ENCODE results near the gene ZFYVE1.

ZFYVE1 gene, protein sequence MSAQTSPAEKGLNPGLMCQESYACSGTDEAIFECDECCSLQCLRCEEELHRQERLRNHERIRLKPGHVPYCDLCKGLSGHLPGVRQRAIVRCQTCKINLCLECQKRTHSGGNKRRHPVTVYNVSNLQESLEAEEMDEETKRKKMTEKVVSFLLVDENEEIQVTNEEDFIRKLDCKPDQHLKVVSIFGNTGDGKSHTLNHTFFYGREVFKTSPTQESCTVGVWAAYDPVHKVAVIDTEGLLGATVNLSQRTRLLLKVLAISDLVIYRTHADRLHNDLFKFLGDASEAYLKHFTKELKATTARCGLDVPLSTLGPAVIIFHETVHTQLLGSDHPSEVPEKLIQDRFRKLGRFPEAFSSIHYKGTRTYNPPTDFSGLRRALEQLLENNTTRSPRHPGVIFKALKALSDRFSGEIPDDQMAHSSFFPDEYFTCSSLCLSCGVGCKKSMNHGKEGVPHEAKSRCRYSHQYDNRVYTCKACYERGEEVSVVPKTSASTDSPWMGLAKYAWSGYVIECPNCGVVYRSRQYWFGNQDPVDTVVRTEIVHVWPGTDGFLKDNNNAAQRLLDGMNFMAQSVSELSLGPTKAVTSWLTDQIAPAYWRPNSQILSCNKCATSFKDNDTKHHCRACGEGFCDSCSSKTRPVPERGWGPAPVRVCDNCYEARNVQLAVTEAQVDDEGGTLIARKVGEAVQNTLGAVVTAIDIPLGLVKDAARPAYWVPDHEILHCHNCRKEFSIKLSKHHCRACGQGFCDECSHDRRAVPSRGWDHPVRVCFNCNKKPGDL

DNA sequence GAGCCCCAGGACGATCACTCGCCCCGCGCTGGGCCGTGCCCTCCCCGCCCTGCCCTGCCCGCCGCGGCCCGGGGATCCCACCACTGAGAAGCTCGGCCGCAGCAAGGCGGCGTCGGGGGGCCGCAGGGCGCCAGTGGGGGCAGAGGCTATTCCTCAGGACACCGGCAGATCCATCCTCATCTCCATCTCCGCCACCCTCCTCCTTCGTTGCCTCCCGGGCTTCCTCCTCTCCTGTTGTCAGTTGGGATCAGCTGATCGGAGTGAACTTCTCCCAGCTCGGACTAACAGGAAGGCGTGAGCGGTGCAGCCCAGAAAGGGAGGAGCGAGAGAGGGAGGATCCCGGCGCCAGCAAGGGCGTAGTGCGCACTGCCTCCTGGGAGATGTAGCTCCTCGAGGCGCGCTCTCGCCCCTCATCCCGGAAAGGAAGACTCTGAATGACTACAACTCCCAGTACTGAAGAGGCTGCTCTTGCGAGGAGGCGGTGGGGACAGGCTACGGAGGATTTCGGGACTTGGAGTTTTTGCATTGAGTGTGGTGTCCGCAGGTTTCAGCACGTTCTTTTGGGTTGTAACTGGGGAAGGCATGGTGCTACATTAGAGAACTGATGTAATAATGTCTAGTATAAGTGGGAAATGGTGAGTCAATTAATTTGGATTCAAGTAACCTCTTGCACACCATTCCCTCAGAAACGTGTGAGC, at the start of gene ZFYVE1:
ZFYVE1 (minus strand) TSS at position 262 of the 698 bp plus-strand sequence. CDS start 2,598 bp downstream, outside the sequence.
- Histone ChIP-seq H3K9me3 (ENCODE audit: low read depth, low read length) (no peaks in the 10 kb centered on the region), H3K36me3 (ENCODE audit: insufficient read depth, low read length) (peaks cover 6% of the 10 kb centered on the region), H3K4me3 (peak within 1 kb of the TSS; percentile 96), H3K27ac (peak within 1 kb of the TSS; percentile 72), H3K9ac (ENCODE audit: insufficient read length) (peak within 1 kb of the TSS; percentile 72)
- no peak for TF ChIP-seq EZH2 (IDR thresholded peaks at IDR 0.05)
- TF ChIP-seq POLR2AphosphoS5 (IDR thresholded peaks at IDR 0.05; ENCODE audit: borderline replicate concordance, low read depth, low read length): peak; percentile 35; the same call in 1 of the 2 replicates
- TF ChIP-seq FOXP2 (optimal IDR thresholded peaks at IDR 0.05; ENCODE audit: control extremely low read depth, extremely low read length, insufficient read depth): no peak
- peak; percentile 88 for DNase-seq (ENCODE audit: low read depth, low spot score)

DNA sequence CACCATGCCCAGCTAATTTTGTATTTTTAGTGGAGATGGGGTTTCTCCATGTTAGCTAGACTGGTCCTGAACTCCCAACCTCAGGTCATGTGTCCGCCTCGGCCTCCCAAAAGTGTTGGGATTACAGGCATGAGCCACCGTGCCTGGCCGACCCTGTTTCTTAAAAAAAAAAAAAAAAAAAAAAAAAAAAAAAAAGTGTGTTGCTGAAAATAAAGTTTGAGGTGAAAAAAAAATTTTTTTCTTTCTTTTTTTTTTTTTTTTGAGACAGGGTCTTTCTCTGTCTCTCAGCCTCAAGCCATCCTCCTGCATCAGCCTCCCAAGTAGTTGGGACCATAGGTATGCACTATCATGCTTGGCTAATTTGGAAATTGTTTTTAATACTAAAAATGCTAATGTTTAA, 42.7 kb upstream of the ZFYVE1 start:
- Histone ChIP-seq H3K27ac (no peak overlapping the region), H3K36me3 (ENCODE audit: insufficient read depth, low read length) (peaks cover 74% of the 10 kb centered on the region), H3K9ac (ENCODE audit: insufficient read length) (no peak overlapping the region), H3K4me3 (no peak overlapping the region), H3K9me3 (ENCODE audit: low read depth, low read length) (no peaks in the 10 kb centered on the region)
- TF ChIP-seq FOXP2 (optimal IDR thresholded peaks at IDR 0.05; ENCODE audit: control extremely low read depth, extremely low read length, insufficient read depth): no peak
- no peak for TF ChIP-seq EZH2 (IDR thresholded peaks at IDR 0.05)
- no peak for TF ChIP-seq POLR2AphosphoS5 (IDR thresholded peaks at IDR 0.05; ENCODE audit: borderline replicate concordance, low read depth, low read length)
- DNase-seq (ENCODE audit: low read depth, low spot score): no peak

DNA sequence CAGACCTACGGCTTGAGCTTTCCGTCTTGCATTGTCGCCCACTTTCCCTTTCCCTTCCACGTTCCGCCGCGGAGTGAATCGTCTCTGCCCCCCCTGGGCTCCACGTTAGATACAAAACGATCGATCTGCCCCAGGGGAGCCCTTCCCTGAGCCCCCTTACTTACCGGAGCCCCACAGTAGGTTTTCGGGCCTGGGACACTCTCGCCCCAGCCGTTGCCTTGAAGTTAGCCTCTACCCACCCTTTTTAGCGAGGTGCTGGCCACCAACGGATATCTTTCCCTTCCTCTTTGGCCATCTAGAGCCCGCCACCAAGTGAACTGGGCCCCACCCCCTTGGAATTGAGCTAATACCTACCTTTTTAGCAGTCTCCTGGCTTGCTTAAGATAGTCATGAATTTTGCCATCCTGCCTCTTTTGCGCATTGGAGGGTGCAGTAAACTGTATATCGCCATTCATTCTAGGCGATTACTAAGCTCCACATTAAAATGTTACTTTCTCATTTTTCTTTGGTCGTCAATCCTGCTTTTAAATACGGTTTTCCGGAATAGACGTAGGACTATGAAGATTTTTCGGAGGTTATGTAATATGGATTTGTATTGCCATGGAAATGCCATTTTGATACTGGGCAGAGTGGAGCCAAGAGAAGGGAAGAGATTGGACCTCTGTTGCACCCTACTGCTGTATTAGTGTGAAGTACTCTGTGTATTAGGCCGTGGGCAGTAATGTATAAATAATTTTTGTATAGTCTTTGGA, 32.2 kb upstream of the ZFYVE1 start:
- Histone ChIP-seq H3K9me3 (ENCODE audit: low read depth, low read length) (no peaks in the 10 kb centered on the region), H3K9ac (ENCODE audit: insufficient read length) (peak overlapping the region; percentile 98), H3K4me3 (peak overlapping the region; percentile 87), H3K27ac (peak overlapping the region; percentile 95), H3K36me3 (ENCODE audit: insufficient read depth, low read length) (peaks cover 35% of the 10 kb centered on the region)
- DNase-seq (ENCODE audit: low read depth, low spot score): no peak
- TF ChIP-seq FOXP2 (optimal IDR thresholded peaks at IDR 0.05; ENCODE audit: control extremely low read depth, extremely low read length, insufficient read depth): no peak
- TF ChIP-seq EZH2 (IDR thresholded peaks at IDR 0.05): no peak
- TF ChIP-seq POLR2AphosphoS5 (IDR thresholded peaks at IDR 0.05; ENCODE audit: borderline replicate concordance, low read depth, low read length): no peak

DNA sequence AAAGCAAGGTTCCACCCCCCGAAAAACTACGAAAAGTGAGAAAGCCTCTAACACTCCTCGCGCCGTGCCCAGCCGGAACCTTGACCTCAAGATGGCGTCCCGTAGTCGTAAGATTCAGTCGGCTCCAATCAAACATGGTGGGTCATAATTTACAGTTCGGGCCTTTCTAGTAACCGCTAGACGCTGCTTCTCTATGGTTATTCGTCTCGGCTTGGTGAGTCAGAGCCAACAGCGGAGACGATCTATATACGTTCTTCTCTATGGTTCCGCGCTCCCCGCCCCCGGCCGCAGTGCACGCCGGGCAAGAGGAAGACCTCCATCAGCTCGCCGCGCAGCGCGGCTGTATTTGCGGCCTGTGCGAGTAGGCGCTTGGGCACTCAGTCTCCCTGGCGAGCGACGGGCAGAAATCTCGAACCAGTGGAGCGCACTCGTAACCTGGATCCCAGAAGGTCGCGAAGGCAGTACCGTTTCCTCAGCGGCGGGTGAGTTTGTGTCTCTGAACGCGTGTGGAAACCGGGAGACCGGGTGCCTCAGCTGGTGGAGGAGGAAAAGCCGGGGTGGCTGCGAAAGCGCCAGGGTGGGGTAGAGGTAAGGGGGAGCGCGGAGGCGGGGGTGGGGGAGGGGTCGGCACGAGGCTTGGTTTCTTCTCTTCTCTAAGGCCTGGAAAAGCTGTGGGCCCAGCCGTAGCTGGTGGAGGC, 31.5 kb upstream of the ZFYVE1 start, which contains the start of gene RBM25:
RBM25 (plus strand) TSS at position 311 of the 698 bp plus-strand sequence. CDS start 13,108 bp downstream, outside the sequence.
- H3K27ac ChIP-seq: peak within 1 kb of the TSS; percentile 97
- TF ChIP-seq EZH2 (IDR thresholded peaks at IDR 0.05): no peak
- TF ChIP-seq FOXP2 (optimal IDR thresholded peaks at IDR 0.05; ENCODE audit: control extremely low read depth, extremely low read length, insufficient read depth): no peak
- TF ChIP-seq POLR2AphosphoS5 (IDR thresholded peaks at IDR 0.05; ENCODE audit: borderline replicate concordance, low read depth, low read length): peak; percentile 99

DNA sequence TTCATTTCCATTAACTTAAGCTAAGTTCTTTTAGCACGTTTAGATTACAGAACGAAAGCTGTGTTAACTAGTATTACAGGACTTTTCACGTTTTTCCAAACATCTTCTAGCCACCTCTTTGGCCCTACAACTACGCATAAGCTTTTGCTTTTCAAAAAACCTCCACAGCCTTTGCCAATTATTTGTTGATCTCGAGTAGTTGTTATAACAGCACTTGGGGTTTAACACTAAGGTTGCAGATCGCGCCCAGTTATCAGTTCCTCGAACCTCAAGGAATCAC, 31.0 kb upstream of the ZFYVE1 start:
- Histone ChIP-seq H3K4me3 (peak overlapping the region; percentile 87), H3K9me3 (ENCODE audit: low read depth, low read length) (no peaks in the 10 kb centered on the region), H3K9ac (ENCODE audit: insufficient read length) (peak overlapping the region; percentile 98), H3K27ac (peak overlapping the region; percentile 97), H3K36me3 (ENCODE audit: insufficient read depth, low read length) (peaks cover 26% of the 10 kb centered on the region)
- TF ChIP-seq EZH2 (IDR thresholded peaks at IDR 0.05): no peak
- TF ChIP-seq FOXP2 (optimal IDR thresholded peaks at IDR 0.05; ENCODE audit: control extremely low read depth, extremely low read length, insufficient read depth): no peak
- TF ChIP-seq POLR2AphosphoS5 (IDR thresholded peaks at IDR 0.05; ENCODE audit: borderline replicate concordance, low read depth, low read length): no peak
- DNase-seq (ENCODE audit: low read depth, low spot score): no peak

More for the DNA sequence above, 31.5 kb upstream of the ZFYVE1 start, which contains the start of gene RBM25:
- Histone ChIP-seq H3K36me3 (ENCODE audit: insufficient read depth, low read length) (peaks cover 28% of the 10 kb centered on the region), H3K9ac (ENCODE audit: insufficient read length) (peak within 1 kb of the TSS; percentile 98), H3K4me3 (peak within 1 kb of the TSS; percentile 87), H3K9me3 (ENCODE audit: low read depth, low read length) (no peaks in the 10 kb centered on the region)
- DNase-seq (ENCODE audit: low read depth, low spot score): peak; percentile 99

DNA sequence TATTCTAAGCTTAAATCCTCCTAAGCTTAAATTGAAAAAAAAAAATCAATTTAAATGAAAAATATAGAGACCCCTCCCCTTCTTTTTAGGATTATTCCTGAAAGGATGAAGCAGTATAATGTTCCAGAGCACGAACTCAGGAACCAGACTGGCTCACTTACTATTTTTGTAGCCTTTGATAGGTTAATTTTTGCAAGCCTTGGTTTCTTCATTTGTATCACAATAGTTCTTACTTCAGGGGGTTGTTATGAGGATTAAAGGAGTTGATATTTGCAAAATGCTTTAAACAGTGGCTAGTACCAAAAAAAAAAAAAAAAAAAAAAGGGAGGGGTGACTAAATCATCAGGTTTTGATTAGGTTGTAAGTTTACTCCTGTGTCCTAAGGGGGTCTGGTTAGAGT, 28.3 kb upstream of the ZFYVE1 start:
- Histone ChIP-seq H3K4me3 (no peak overlapping the region), H3K36me3 (ENCODE audit: insufficient read depth, low read length) (peaks cover 3% of the 10 kb centered on the region), H3K9me3 (ENCODE audit: low read depth, low read length) (no peaks in the 10 kb centered on the region), H3K9ac (ENCODE audit: insufficient read length) (no peak overlapping the region), H3K27ac (no peak overlapping the region)
- TF ChIP-seq FOXP2 (optimal IDR thresholded peaks at IDR 0.05; ENCODE audit: control extremely low read depth, extremely low read length, insufficient read depth) (no peak), POLR2AphosphoS5 (IDR thresholded peaks at IDR 0.05; ENCODE audit: borderline replicate concordance, low read depth, low read length) (no peak), EZH2 (IDR thresholded peaks at IDR 0.05) (no peak)
- DNase-seq (ENCODE audit: low read depth, low spot score): no peak

DNA sequence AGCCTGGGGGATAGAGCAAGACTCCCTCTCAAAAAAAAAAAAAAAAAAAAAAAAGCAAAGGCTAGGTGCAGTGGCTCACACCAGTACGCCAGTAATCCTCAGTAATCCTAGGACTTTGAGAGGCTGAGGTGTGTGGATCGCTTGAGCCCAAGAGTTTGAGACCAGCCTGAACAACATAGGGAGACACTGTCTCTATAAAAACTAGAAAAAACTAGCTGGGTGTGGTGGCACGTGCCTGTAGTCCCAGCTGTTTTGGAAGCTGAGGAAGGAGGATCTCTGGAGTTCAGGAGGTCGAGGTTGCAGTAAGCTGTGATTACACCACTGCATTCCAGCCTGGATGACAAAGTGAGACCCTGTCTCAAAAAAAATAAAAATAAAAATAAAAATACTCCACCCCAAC, 22.5 kb upstream of the ZFYVE1 start:
- no peak overlapping the region for H3K27ac ChIP-seq
- no peaks in the 10 kb centered on the region for H3K9me3 ChIP-seq (ENCODE audit: low read depth, low read length)
- DNase-seq (ENCODE audit: low read depth, low spot score): no peak
- TF ChIP-seq FOXP2 (optimal IDR thresholded peaks at IDR 0.05; ENCODE audit: control extremely low read depth, extremely low read length, insufficient read depth): no peak
- no peak for TF ChIP-seq POLR2AphosphoS5 (IDR thresholded peaks at IDR 0.05; ENCODE audit: borderline replicate concordance, low read depth, low read length)
- no peak for TF ChIP-seq EZH2 (IDR thresholded peaks at IDR 0.05)
- no peak overlapping the region for H3K4me3 ChIP-seq
- H3K9ac ChIP-seq (ENCODE audit: insufficient read length): no peak overlapping the region
- no peaks in the 10 kb centered on the region for H3K36me3 ChIP-seq (ENCODE audit: insufficient read depth, low read length)
